Activated naive CD8-positive, alpha-beta T cell (primary cell): ENCODE results near the gene PSME4.
"Not testable (repeated sequence)": the region's sequence is repeated elsewhere in the genome, so short reads cannot be mapped to it uniquely, and the experiment has no call there.

Source experiments
- H3K27ac Mint-ChIP-seq: one replicate; pipeline ENCODE4 v1.8.0; 2021; ENCODE audit warnings: mixed read lengths
- H3K27me3 Mint-ChIP-seq: one replicate; pipeline ENCODE4 v1.8.0; 2021; ENCODE audit warnings: mixed read lengths
- H3K36me3 Mint-ChIP-seq: one replicate; pipeline ENCODE4 v1.8.0; 2021; ENCODE audit warnings: mixed read lengths
- H3K4me1 Mint-ChIP-seq: one replicate; pipeline ENCODE4 v1.8.0; 2021; ENCODE audit warnings: low read depth, mixed read lengths
- H3K4me3 Mint-ChIP-seq: one replicate; pipeline ENCODE4 v1.8.0; 2021; ENCODE audit warnings: mild to moderate bottlenecking, mixed read lengths
- H3K9me3 Mint-ChIP-seq: one replicate; pipeline ENCODE4 v1.8.0; 2021; ENCODE audit warnings: low read depth, mixed read lengths

Gene PSME4

GRCh38 chr2:53851052-53851757 lies 119.6 kb downstream of the PSME4 start:
- peaks cover 21% of the 10 kb centered on the region for H3K36me3 Mint-ChIP-seq
- not testable (repeated sequence) for H3K27ac Mint-ChIP-seq, H3K4me3 Mint-ChIP-seq, H3K27me3 Mint-ChIP-seq, H3K4me1 Mint-ChIP-seq, H3K9me3 Mint-ChIP-seq

DNA sequence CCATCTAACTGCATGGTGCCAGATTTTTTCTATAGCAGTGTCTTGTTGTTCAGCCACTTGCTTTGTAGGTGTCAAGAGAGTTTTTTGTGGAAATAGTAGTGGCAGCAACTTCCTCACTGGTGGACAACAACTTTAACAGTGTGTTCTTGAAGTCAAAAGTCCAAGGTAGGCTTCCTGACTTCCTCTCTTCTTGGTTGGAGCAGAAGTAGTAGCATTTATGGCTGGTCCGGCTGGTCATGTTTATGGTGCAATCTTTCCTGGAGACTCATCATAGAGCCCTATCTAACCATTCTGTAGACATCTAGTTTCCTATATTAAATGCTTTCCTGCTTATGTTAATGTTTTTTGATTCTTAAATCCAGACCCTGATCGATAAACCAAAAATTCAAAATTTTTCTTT lies 122.7 kb downstream of the PSME4 start:
- no peaks in the 10 kb centered on the region for H3K27me3 Mint-ChIP-seq
- H3K27ac Mint-ChIP-seq, result peak overlapping the region; percentile 16
- no peaks in the 10 kb centered on the region for H3K9me3 Mint-ChIP-seq
- no peak overlapping the region for H3K4me3 Mint-ChIP-seq
- peaks cover 4% of the 10 kb centered on the region for H3K4me1 Mint-ChIP-seq
- peaks cover 12% of the 10 kb centered on the region for H3K36me3 Mint-ChIP-seq

GRCh38 chr2:53843595-53843994 lies 127.2 kb downstream of the PSME4 start:
- H3K4me3 Mint-ChIP-seq, result no peak overlapping the region
- H3K4me1 Mint-ChIP-seq, result peaks cover 4% of the 10 kb centered on the region
- no peak overlapping the region for H3K27ac Mint-ChIP-seq
- H3K27me3 Mint-ChIP-seq, result no peaks in the 10 kb centered on the region
- H3K9me3 Mint-ChIP-seq, result no peaks in the 10 kb centered on the region
- peaks cover 5% of the 10 kb centered on the region for H3K36me3 Mint-ChIP-seq

DNA sequence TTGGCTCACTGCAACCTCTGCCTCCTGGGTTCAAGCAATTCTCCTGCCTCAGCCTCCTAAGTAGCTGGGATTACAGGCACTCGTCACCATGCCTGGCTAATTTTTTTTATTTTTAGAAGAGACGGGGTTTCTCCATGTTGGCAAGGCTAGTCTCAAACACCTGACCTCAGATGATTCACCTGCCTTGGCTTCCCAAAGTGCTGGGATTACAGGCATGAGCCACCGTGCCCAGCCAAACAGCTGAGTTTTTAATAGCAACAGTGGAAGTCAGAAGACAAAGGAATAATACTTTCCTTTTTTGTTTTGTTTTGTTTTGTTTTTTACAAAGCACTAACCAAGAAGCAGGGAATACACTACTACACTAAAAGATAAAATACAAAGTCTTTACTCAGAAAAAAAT lies 127.9 kb downstream of the PSME4 start:
- Mint-ChIP-seq H3K27me3 (no peaks in the 10 kb centered on the region), H3K36me3 (peaks cover under 1% of the 10 kb centered on the region), H3K4me1 (peaks cover 4% of the 10 kb centered on the region), H3K27ac (no peak overlapping the region), H3K4me3 (no peak overlapping the region), H3K9me3 (no peaks in the 10 kb centered on the region)

GRCh38 chr2:53841651-53842050 lies 129.1 kb downstream of the PSME4 start:
- H3K36me3 Mint-ChIP-seq, H3K4me3 Mint-ChIP-seq, H3K9me3 Mint-ChIP-seq, H3K27ac Mint-ChIP-seq, H3K27me3 Mint-ChIP-seq, H3K4me1 Mint-ChIP-seq: not testable (repeated sequence)

- Mint-ChIP-seq H3K27ac (no peak overlapping the region), H3K27me3 (no peaks in the 10 kb centered on the region), H3K4me1 (peaks cover 4% of the 10 kb centered on the region), H3K4me3 (no peak overlapping the region), H3K36me3 (peaks cover 3% of the 10 kb centered on the region), H3K9me3 (no peaks in the 10 kb centered on the region)
These were observed 130.2 kb downstream of the PSME4 start for GRCh38 chr2:53840580-53840979.

DNA sequence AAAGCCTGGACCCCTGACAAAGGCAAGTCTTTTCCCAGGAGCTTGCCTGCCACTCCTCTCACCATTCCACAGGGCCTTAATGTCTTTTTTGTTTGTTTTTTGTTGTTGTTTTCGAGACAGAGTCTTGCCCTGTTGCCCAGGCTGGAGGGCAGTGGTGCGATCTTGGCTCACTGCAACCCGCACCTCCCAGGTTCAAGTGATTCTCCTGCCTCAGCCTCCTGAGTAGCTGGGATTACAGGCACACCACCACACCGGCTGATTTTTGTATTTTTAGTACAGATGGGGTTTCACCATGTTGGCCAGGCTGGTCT lies 140.9 kb downstream of the PSME4 start:
- H3K27me3 Mint-ChIP-seq, H3K9me3 Mint-ChIP-seq, H3K4me1 Mint-ChIP-seq, H3K27ac Mint-ChIP-seq, H3K4me3 Mint-ChIP-seq: not testable (repeated sequence)
- H3K36me3 Mint-ChIP-seq, result peaks cover 23% of the 10 kb centered on the region

DNA sequence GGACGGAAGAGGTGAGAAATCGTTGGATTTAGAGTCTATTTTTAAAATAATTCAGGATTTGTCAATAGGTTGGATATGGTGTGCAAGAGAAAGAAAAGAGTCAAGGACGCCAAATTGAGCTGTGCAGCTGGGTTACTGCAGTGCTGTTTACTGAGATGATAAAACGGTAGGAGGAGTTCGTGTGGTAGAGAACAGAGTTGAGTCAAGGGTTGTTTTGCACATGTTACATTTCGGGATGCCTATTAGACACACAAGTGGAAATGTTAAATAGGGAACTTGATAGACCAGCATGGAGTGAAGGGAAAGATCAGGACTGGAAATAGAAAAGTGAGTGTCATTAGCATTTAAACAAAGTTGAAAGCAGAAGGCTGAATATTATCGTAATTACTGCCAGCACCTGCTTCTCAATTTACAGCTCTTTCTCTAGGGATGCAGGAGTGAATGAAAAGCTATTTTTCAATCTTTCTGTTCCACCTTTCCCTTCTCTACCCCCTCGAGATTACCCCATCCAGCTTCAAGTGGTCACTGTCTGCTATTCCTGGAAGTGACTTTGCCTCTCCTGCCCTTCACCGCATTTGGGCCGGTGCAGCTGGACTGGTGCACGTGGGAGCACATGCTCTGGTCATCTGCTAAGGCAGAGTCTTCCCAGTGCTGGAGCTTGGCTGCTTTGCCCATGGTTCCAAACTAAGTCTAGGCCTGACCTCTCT lies 141.4 kb downstream of the PSME4 start:
- Mint-ChIP-seq H3K4me1 (no peaks in the 10 kb centered on the region), H3K36me3 (peaks cover 19% of the 10 kb centered on the region), H3K4me3 (no peak overlapping the region), H3K9me3 (no peaks in the 10 kb centered on the region), H3K27me3 (no peaks in the 10 kb centered on the region), H3K27ac (no peak overlapping the region)

DNA sequence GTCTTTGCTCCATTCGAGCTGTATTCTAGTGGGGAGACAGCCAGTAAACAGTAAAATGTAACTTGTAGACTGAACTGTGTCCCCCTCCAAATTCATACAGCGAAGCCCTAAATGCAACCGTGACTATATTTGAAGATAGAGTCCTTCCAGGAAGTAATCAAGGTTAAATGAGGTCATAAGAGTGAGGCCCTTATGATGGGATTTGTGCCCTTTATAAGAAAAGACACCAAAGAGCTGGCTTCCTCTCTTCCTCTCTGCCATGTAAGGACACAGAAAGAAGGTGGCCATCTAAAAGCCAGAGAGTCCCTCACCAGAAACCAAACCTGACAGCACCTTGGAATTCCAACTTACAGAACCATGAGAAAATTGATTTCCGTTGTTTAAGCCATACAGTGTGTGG lies 142.5 kb downstream of the PSME4 start:
- Mint-ChIP-seq H3K27ac (no peak overlapping the region), H3K27me3 (no peaks in the 10 kb centered on the region), H3K36me3 (peaks cover 11% of the 10 kb centered on the region), H3K4me1 (no peaks in the 10 kb centered on the region), H3K4me3 (no peak overlapping the region), H3K9me3 (no peaks in the 10 kb centered on the region)

GRCh38 chr2:53827398-53828175 lies 143.2 kb downstream of the PSME4 start:
- Mint-ChIP-seq H3K36me3 (peaks cover 14% of the 10 kb centered on the region), H3K27me3 (no peaks in the 10 kb centered on the region), H3K4me1 (no peaks in the 10 kb centered on the region), H3K27ac (no peak overlapping the region), H3K4me3 (no peak overlapping the region), H3K9me3 (no peaks in the 10 kb centered on the region)

- Mint-ChIP-seq H3K4me1 (no peaks in the 10 kb centered on the region), H3K9me3 (no peaks in the 10 kb centered on the region), H3K27me3 (no peaks in the 10 kb centered on the region), H3K27ac (no peak overlapping the region), H3K36me3 (peaks cover 11% of the 10 kb centered on the region), H3K4me3 (no peak overlapping the region)
These were observed 144.0 kb downstream of the PSME4 start for GRCh38 chr2:53826587-53827397.

DNA sequence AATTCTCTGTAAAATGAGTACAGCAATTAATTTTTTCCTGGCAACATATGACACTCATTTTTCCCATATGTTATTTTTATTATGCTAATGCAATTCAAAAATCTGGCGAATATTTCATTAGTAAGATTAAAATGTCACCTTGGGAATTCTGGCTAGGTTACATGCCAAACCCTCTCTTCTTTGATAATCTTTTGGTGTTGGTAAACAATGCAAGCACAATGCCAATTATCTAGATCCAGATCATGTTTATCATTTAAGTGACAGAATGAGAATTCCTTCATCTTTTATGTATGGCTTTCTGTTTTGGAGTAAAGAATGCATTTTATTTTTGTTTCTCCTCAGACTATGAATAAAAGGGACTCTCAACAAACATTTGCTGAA lies 144.8 kb downstream of the PSME4 start:
- Mint-ChIP-seq H3K36me3 (peaks cover 6% of the 10 kb centered on the region), H3K27me3 (no peaks in the 10 kb centered on the region), H3K27ac (no peak overlapping the region), H3K4me1 (no peaks in the 10 kb centered on the region), H3K9me3 (no peaks in the 10 kb centered on the region), H3K4me3 (no peak overlapping the region)

GRCh38 chr2:53823639-53824038 lies 147.2 kb downstream of the PSME4 start:
- not testable (repeated sequence) for H3K27me3 Mint-ChIP-seq, H3K27ac Mint-ChIP-seq, H3K4me3 Mint-ChIP-seq, H3K9me3 Mint-ChIP-seq, H3K4me1 Mint-ChIP-seq, H3K36me3 Mint-ChIP-seq

DNA sequence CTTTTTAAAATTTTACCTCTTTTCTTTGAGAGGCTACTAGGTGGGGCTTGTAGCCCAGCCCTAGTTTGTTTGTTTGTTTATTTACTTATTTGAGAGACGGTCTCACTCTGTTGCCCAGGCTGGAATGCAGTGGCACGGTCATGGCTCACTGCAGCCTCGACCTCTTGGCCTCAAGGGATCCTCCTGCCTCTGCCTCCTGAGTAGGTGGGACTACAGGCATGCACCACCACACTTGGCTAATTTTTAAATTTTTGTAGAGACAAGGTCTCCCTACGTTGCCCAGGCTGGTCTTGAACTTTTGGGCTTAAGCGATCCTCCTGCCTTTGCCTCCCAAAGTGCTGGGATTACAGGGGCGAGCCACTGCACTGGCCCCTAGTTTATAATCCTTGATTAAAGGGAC lies 149.0 kb downstream of the PSME4 start:
- peaks cover 10% of the 10 kb centered on the region for H3K36me3 Mint-ChIP-seq
- H3K27ac Mint-ChIP-seq, result no peak overlapping the region
- no peaks in the 10 kb centered on the region for H3K9me3 Mint-ChIP-seq
- H3K4me3 Mint-ChIP-seq, result no peak overlapping the region
- H3K4me1 Mint-ChIP-seq, result no peaks in the 10 kb centered on the region
- H3K27me3 Mint-ChIP-seq, result no peaks in the 10 kb centered on the region

- Mint-ChIP-seq H3K27ac (no peak overlapping the region), H3K27me3 (no peaks in the 10 kb centered on the region), H3K36me3 (peaks cover 13% of the 10 kb centered on the region)
These were observed 150.1 kb downstream of the PSME4 start for GRCh38 chr2:53820711-53821110.

More at GRCh38 chr2:53820711-53821110, 150.1 kb downstream of the PSME4 start:
- no peak overlapping the region for H3K4me3 Mint-ChIP-seq
- H3K9me3 Mint-ChIP-seq, result no peaks in the 10 kb centered on the region
- no peaks in the 10 kb centered on the region for H3K4me1 Mint-ChIP-seq
